Measurements from ENCODE around the gene EFNB2. TPM values are rescaled to one million over a fixed set of nuclear protein-coding genes. Genes with fewer than 3 reads are reported as not detected.

Gene EFNB2
- polyA plus RNA-seq, 3 donors: not detected

DNA sequence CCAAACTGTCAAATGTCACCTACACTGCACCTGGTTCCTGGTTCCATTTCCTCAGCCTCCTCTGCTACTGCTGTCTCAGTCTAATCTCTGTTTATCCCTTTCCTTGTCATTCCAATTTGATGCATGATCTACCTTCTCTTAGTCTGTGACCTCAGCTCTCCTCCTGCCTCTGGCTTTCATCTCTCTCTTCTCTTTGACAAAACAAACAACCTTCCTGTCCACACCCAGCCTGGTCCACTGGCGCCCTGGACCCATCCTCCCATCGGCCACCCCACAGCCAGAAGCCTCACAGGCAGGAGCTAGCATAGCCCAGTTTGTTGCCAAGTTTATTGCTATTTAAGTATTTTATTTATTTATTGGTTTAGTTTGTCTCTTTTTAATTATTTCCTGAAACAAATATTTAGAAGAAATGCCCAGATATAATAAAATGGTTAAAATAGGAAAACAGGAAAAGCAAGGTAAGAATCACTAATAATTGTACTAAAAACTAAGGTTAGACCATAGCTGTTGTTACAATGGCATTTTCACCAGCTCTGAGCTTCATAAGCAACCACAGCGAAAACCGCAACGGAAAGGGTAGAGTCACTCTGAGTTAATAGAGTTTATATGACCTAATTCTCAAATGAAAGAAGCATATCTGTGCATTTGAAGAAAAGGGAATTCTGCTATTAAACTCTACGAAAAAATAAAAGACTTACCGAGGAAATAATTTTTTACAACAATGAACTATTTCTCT is 68.6 kb downstream of the EFNB2 start:
- 100% methylated on average over 1 of the region's 7 CpGs for WGBS (ENCODE audit: insufficient coverage)
- H2AFZ ChIP-seq (ENCODE audit: insufficient read depth, low read depth, low read length, poor library complexity, severe bottlenecking): no peak overlapping the region
- H3K27me3 ChIP-seq (ENCODE audit: control insufficient read depth in 2 of 2, insufficient read depth in 2 of 2, low read length in 2 of 2): no peaks in the 10 kb centered on the region
- H3K9ac ChIP-seq (ENCODE audit: insufficient read depth, low read length, poor library complexity, severe bottlenecking): no peak overlapping the region
- H3K4me1 Mint-ChIP-seq: no peaks in the 10 kb centered on the region
- no peaks in the 10 kb centered on the region for H3K4me1 ChIP-seq (ENCODE audit: control insufficient read depth in 1 of 2, insufficient read depth in 2 of 2, low read length in 2 of 2)
- no peak overlapping the region for H3K4me2 ChIP-seq (replicated peaks; ENCODE audit: extremely low read depth, low read length, poor library complexity, severe bottlenecking)
- DNase-seq: no peak
- intact Hi-C loops (cut with micrococcal nuclease): no loop called here
- no peaks in the 10 kb centered on the region for H3K79me2 ChIP-seq (ENCODE audit: insufficient read depth, low read length)
- no peaks in the 10 kb centered on the region for H3K36me3 Mint-ChIP-seq
- peaks cover 0 to 9% (median 0%) of the 10 kb centered on the region in 7 donors for H3K9me3 Mint-ChIP-seq
- H3K27me3 Mint-ChIP-seq (ENCODE audit: low read depth in 3 of 3): peaks cover 2 to 7% (median 3%) of the 10 kb centered on the region in 3 donors
- no peaks in the 10 kb centered on the region for H3K9me3 ChIP-seq (replicated peaks in 1 of 2; ENCODE audit: control insufficient read depth in 1 of 2, insufficient read depth in 1 of 2, low read length in 2 of 2)
- no peaks in the 10 kb centered on the region for H3K36me3 ChIP-seq (replicated peaks in 1 of 2; ENCODE audit: control insufficient read depth in 1 of 2, insufficient read depth in 2 of 2, low read length in 2 of 2)
- no peak overlapping the region for H3K27ac ChIP-seq (ENCODE audit: low read depth in 1 of 2, low read length in 2 of 2)
- H4K20me1 ChIP-seq (ENCODE audit: insufficient read depth, low read length): no peaks in the 10 kb centered on the region
- H3K4me3 Mint-ChIP-seq: peak overlapping the region in 1 of 2 donors; percentile 10
- TF ChIP-seq, protein P1, sequence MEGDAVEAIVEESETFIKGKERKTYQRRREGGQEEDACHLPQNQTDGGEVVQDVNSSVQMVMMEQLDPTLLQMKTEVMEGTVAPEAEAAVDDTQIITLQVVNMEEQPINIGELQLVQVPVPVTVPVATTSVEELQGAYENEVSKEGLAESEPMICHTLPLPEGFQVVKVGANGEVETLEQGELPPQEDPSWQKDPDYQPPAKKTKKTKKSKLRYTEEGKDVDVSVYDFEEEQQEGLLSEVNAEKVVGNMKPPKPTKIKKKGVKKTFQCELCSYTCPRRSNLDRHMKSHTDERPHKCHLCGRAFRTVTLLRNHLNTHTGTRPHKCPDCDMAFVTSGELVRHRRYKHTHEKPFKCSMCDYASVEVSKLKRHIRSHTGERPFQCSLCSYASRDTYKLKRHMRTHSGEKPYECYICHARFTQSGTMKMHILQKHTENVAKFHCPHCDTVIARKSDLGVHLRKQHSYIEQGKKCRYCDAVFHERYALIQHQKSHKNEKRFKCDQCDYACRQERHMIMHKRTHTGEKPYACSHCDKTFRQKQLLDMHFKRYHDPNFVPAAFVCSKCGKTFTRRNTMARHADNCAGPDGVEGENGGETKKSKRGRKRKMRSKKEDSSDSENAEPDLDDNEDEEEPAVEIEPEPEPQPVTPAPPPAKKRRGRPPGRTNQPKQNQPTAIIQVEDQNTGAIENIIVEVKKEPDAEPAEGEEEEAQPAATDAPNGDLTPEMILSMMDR (IDR thresholded peaks at IDR 0.05): no peak
- H3K4me3 ChIP-seq (replicated peaks in 1 of 3; ENCODE audit: low read depth in 2 of 3, low read length in 3 of 3): no peak overlapping the region
- H3K27ac Mint-ChIP-seq: no peak overlapping the region

DNA sequence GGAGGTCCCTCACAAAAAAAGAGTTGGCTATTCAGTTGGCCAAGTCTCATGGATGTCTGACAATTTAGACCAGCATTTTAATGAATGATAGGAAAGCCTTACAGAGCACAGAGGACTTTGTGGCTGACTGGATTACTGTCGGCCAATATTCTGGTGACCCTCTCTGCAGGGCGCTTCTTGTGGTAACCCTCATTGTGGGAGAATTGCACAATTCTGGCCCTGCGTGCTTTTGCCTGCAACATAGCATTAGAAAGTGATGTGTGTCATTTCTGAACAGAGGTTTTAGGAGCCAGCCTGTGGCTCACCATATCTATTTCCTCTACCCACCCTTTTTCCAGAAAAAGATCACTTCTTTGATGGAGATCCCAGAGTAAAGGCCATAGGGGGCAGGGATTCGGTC is 71.4 kb downstream of the EFNB2 start:
- WGBS (ENCODE audit: insufficient coverage): 75% methylated on average over 1 of the region's 4 CpGs
- H3K4me1 ChIP-seq (ENCODE audit: control insufficient read depth in 1 of 2, insufficient read depth in 2 of 2, low read length in 2 of 2): no peaks in the 10 kb centered on the region
- no peak overlapping the region for H3K4me3 ChIP-seq (replicated peaks in 1 of 3; ENCODE audit: low read depth in 2 of 3, low read length in 3 of 3)
- Mint-ChIP-seq H3K36me3 (no peaks in the 10 kb centered on the region), H3K4me1 (no peaks in the 10 kb centered on the region), H3K27me3 (ENCODE audit: low read depth in 3 of 3) (peaks cover 2 to 6% (median 3%) of the 10 kb centered on the region in 3 donors), H3K9me3 (peaks cover 0 to 9% (median 0%) of the 10 kb centered on the region in 7 donors), H3K27ac (no peak overlapping the region), H3K4me3 (no peak overlapping the region)
- intact Hi-C loops (cut with micrococcal nuclease): no loop called here
- DNase-seq: no peak
- H2AFZ ChIP-seq (ENCODE audit: insufficient read depth, low read depth, low read length, poor library complexity, severe bottlenecking): no peak overlapping the region
- H3K27me3 ChIP-seq (ENCODE audit: control insufficient read depth in 2 of 2, insufficient read depth in 2 of 2, low read length in 2 of 2): no peaks in the 10 kb centered on the region
- H3K36me3 ChIP-seq (replicated peaks in 1 of 2; ENCODE audit: control insufficient read depth in 1 of 2, insufficient read depth in 2 of 2, low read length in 2 of 2): no peaks in the 10 kb centered on the region
- no peaks in the 10 kb centered on the region for H3K79me2 ChIP-seq (ENCODE audit: insufficient read depth, low read length)
- H3K9ac ChIP-seq (ENCODE audit: insufficient read depth, low read length, poor library complexity, severe bottlenecking): no peak overlapping the region
- no peaks in the 10 kb centered on the region for H3K9me3 ChIP-seq (replicated peaks in 1 of 2; ENCODE audit: control insufficient read depth in 1 of 2, insufficient read depth in 1 of 2, low read length in 2 of 2)
- TF ChIP-seq, protein P1 (IDR thresholded peaks at IDR 0.05): no peak
- H3K27ac ChIP-seq (ENCODE audit: low read depth in 1 of 2, low read length in 2 of 2): no peak overlapping the region
- no peak overlapping the region for H3K4me2 ChIP-seq (replicated peaks; ENCODE audit: extremely low read depth, low read length, poor library complexity, severe bottlenecking)
- no peaks in the 10 kb centered on the region for H4K20me1 ChIP-seq (ENCODE audit: insufficient read depth, low read length)

Measured in CD14-positive monocyte (primary cell).